DOHH2 (cell line): ENCODE data around the gene USP48.

Experiments
- CTCF ChIP-seq: fragments of 200-600 bp; sonication (generic); IDR thresholded peaks from one replicate; pipeline ENCODE4 v1.5.1; 2014; ENCODE audit warnings: antibody characterized with exemption, mild to moderate bottlenecking, low read depth, low read length; ENCODE audit not compliant: poor library complexity, severe bottlenecking
- EZH2phosphoT487 ChIP-seq: fragments of 200-600 bp; sonication (generic); IDR thresholded peaks from 2 replicates; pipeline ENCODE4 v1.6.1; 2017; ENCODE audit warnings: borderline replicate concordance, mild to moderate bottlenecking, antibody characterized with exemption, low read length, moderate library complexity, mixed read lengths

GRCh38 chr1:21814241-21814918 is 31.4 kb upstream of the USP48 start:
- TF ChIP-seq CTCF (peak; percentile 68), EZH2phosphoT487 (no peak)
